GM18505 (cell line): Measurements from ENCODE around the gene ANAPC2.

Experiments
- ATAC-seq: cut with Tn5 transposase; IDR thresholded peaks from one replicate; pipeline ENCODE4 v1.9.1; 2021; ENCODE audit not compliant: unreplicated experiment
- POLR2A ChIP-seq: IDR thresholded peaks from 4 replicates; pipeline ENCODE4 v1.6.1; 2011; ENCODE audit warnings: borderline replicate concordance; ENCODE audit not compliant: insufficient read depth, insufficient read length; ENCODE audit errors: extremely low read depth

ANAPC2 gene

DNA sequence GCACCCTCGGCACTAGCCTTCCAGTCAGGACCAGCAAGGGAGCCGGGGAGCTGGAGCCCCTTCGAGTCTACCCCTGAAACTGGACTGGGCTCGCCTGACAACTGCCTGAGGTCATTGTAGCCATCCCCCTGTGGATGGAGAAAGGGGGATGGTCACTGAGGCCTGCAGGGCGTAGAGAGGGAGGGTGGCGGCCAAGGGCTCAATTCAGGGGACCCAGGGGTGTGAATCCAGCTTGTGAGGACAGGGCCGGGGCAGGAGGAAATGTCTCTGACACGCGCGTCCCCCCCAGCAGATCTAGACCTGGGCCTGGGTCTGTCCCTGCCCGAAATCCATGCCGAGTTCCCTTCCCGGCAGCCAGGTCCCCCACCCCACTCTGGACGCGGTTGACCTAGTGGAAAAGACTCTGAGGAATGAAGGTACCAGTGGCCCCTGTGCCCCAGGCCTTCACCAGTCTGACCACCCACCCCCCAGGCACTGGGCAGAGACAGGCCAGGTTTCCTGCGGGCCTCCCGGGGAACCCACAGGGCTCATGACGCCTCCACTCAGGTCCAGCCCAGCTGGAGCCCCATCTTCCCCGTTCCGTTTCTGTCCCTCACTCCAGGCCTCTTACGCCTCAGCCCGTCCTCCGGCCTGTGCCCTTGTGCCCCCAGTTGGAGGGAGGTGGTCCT is 43.1 kb upstream of the ANAPC2 start:
- no peak for TF ChIP-seq POLR2A
- ATAC-seq = no peak

DNA sequence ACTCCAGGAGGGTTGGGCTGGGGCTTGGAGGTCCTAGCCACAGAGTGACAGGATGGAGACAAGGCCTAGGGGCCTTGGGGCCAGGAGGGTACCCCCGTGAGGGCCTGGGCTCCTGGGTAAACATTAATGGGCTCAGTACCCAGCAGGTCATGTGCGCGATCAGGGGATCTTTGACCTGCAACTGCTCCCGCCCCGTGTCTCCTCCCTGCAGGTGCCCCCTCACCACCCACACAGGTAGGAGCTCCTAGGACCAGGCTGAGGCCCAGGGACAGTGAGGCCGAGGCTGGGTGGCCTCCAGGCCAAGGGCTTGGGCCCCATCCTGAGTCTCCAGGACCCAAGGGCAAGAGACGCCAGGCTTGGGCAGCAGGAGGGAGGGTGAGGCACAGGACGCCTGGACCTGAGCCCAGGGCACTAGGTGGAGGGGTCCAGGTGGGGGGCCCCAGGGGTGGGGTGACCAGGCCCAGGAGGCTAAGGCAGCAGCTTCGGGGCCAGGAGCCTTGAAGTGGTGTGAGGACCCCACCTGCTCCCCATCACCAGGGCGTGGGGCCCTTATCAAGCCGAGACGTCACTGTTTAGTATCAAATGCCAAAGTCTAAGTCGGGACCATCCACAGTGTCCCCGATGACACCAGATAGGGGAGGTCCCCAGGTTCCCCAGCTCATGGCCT is 42.5 kb upstream of the ANAPC2 start, which contains the start of gene SLC34A3:
Gene SLC34A3, plus strand, starts transcription at position 197 of the 667 bp plus-strand sequence. CDS start 802 bp downstream, outside the sequence.
- no peak for TF ChIP-seq POLR2A
- no peak for ATAC-seq

DNA sequence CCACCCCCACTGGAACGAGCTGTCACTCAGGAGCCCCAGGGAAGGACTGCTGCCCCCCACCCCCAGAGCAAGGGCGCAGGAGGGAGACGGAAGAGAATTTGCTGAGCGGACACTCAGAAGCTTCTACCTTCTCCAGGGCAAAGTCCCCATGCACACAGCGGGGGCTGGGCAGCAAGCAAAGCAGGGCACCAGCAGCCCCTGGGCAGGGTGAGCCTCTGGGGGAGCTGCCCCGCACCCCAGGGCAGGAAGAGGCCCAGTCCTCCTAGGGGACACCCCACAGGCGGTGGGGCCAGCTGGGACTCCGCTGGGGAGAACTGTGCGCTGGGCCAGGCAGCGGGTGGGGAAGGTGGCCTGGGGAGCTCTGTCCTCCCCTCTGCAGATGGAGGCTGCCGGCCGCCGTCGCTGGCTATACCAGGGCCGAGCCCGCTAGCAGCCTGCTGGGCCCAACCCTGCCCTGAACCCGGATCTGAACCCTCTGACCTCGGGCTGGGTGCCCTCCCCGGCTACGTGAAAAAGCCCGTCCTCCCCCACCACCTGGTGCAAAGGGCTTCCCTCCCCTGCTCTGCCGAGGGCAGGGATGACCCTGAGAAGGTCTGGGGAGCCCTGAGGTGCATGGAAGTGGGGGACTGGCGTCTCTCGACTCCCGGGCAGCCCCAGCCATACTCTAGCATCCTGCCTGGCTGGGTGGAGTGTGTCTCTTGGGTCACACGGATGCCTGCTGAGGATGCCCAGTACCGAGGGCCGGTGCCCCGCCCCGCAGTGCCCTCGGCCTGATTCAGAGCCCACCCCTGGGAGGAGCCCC is 41.7 kb upstream of the ANAPC2 start:
- ATAC-seq = no peak
- TF ChIP-seq POLR2A = no peak

DNA sequence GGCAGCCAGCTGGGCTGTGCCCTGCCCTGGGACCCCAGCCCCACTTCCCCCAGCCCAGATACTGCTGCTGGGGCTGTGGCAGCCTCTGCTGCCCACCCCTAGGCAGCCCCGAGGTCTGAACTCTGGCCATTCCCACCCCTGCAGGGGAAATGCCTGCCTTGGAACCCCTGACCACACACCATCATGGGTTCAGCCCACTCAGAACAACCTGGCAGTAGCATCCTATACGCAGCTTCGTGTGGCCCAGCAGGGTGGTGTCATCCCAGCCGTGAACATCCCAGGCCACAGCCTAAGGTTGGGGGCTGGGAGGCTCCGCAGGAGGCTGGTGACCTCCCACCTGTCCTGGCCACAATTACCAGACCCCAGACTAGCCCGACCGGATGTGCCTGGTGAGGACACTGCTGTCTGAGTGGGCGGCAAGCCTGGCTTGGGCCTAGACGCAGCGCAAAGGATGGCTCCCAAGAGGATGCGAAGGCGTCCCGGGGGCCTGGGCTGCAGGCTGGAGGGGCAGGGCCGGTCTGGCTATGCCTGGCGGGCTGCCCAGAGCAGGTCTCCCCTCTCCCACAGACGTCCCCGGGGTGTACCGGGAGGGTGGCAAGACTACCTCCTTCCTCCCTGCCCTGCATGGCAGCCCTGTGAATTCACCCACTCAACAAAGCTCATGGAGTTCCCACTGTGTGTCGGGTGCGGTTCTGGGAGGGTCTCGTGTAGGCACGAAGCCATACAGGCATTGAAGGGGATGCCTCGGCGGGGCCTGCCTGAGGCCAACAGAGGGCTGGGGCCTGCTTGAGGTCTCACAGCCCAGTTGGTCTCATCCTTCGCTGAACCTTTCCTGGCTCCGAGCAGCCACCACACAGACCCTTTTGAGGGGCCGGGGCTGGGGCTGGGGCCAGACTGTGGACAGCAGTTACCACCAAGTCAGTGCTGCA is 40.9 kb upstream of the ANAPC2 start:
- no peak for TF ChIP-seq POLR2A
- ATAC-seq = no peak

DNA sequence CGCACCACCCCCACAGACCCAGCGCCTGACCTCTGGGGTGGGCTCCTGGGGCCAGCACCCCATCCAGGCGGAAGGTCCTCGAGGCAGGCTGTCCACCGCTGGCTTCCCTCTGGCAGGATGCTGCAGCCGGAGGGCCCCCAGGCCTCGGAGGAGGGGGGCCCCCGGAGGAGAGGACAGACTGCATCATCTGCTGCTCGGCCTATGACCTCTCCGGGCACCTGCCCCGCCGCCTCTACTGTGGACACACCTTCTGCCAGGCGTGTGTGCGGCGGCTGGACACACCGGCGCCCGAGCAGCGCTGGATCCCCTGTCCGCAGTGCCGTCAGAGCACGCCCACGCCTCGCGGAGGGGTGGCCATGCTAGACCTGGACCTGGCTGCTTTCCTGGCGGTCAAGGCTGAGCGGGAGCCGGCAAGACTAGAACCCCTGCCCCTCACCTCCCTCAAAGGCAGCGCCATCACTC is 40.2 kb upstream of the ANAPC2 start:
- ATAC-seq = no peak
- TF ChIP-seq POLR2A = no peak

DNA sequence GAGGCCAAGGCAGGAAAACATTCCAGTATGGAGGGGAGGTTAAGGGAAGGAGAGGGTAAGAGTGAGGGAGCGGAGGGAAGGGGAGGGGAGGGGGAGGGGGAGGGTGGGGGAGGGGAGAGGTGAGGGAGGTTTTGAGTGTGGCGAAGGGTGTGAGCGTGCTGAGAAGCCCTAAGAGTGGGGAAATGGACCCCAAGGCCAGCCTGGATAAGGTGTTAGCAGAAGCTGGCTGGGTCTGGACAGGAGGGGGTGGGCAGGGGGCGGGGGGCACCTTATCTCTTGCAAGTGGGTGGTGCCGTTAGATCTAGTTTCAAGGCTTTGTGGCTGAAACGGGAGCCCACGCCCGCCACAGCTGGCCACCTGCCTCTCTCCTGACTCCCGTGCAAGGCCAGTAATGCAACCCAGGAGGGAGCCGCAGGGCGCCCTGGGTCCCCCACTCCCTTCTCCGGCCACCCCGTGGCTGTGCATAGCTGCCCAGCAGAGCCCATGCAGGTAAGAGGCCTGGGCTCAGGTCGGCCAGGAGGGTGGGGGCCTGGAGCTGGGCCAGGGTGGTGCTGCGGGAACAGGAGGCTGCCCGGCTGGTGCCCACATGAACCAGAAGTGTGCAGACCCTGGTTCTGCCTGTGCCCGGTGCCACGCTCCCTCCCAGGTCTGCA is 39.6 kb upstream of the ANAPC2 start:
- TF ChIP-seq POLR2A = no peak
- no peak for ATAC-seq

DNA sequence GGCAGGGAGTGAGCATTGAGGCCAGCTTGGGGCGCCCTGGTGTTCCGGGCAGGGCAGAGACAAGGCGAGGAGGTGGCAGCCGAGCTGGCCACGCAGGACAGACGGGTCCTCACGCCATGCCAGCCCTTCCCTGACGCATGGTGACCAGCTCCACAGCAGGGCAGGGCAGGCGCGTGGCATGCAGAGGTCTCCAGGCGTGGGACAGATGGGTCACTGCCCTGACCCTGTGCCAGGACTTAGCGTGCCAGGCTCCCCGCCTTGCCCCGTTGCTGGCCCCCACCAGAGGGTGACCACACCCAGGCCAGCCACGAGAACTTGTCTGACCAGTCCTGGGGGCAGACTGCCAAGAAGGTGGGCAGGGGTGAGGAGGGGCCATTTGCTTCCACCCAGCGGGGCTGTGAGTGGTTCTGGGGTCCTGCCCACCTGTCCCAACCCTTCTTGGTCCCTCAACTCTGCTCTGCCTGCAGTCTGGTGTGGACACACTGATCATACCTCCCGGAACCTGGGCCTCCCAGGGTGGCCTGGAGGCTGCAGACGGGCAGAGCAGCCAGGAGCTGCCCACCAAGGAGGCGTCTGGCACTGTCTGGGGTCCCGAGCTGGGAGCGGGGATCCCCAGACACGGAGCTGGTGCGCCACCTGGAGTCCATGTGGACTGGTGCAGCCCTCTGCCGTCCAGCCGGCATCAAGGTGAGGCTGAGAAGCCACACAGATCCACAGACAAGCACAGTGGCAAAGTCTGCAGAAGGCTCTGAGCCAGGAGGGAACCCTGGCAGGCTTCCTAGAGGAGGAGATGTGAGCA is 38.9 kb upstream of the ANAPC2 start, which contains the start of gene RNF224:
Gene RNF224, plus strand, starts transcription at position 449 of the 799 bp plus-strand sequence. CDS start 834 bp downstream, outside the sequence.
- TF ChIP-seq POLR2A = no peak
- ATAC-seq = no peak

DNA sequence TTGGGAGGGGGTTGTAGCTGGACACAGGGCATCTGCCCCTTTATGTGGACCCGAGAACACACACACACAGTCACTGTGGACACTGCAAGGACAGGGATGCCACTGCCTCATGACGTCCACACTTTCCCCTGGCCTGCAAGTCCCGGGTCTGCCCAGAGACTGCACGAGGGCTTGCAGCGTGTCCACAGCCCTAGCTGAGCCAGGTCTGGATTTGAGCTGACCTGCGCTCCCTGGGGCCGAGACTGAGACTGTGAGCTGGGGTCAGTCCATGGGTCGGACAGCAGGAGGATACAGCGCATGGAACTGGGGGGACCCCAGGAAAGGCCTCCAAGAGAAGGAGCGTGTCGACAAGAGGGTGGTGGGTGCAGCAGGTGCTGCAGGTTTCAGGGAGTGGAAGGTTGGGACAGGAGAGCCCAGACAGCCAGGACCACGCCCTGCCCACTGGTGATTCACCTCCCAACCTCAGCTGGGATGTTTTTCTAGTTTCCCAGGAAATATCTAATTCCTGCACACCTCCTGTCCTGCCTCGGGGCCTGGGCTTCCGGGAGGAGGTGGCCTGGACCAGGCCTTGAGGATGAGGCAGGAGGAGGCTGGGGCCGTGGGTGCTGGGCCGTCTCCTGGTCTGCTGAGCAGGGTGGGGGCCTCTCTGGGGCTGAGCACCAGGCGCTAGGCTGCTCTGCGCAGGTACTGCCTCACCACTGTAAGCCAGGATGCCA is 38.1 kb upstream of the ANAPC2 start:
- TF ChIP-seq POLR2A = no peak
- ATAC-seq = no peak

DNA sequence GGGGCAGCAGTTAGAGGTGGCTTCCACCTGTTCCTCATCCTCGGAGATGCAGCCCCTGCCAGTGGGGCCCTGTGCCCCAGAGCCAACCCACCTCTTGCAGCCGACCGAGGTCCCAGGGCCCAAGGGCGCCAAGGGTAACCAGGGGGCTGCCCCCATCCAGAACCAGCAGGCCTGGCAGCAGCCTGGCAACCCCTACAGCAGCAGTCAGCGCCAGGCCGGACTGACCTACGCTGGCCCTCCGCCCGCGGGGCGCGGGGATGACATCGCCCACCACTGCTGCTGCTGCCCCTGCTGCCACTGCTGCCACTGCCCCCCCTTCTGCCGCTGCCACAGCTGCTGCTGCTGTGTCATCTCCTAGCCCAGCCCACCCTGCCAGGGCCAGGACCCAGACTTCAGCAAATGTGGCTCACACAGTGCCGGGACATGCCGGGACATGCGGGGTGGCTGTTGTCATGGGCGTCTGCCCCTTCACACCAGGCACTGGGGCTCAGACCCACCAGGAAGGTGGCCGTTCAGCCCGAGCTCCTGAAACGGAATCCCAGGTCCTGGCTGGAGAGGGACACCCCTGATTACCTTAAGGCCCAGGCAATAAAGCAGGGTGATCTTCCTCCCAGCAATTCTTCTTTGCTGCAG is 37.5 kb upstream of the ANAPC2 start:
- TF ChIP-seq POLR2A = no peak
- no peak for ATAC-seq

DNA sequence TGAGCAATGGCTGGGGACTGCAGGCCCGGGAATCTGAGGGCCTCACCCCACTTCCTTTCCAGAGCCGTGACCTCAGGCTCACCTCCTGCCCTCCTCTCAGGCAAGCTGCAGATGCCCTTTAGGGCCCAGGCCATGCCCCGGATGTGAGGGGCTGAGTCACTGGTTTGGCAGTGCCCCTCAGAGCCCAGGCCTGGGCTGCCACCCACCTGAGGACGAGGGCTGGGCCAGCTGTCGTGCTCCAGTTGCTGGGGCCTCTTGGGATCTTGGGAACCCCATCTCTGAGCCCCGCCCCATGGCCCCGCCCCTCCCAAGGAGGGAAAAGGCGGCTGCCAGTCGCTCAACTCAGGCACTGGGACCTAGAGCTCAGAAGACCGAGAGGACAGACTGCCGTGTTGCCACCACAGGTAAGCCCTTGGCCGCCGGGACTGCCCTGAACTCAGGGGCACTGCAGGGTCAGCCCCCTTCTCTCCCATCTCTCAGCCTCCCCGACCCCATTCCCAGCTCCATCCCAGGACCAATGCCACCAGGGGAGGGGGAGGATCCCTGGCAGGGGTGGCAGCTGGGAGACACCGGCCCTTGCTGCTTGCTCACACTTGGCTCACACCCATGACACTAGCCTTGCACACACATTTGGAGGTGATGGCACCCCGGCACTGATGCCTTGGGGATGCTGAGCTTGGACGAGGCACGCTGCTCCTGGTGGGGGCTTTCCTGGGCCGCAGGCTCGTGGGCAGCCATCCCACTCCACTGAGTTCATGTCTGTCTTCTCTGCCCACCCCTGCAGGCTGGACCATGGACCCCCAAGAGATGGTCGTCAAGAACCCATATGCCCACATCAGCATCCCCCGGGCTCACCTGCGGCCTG is 36.7 kb upstream of the ANAPC2 start, which contains the start of gene CYSRT1:
Gene CYSRT1, plus strand, starts transcription at position 345 of the 865 bp plus-strand sequence. Its CDS starts 448 bp downstream, at position 793.
- TF ChIP-seq POLR2A = no peak
- no peak for ATAC-seq
